ENCODE measurements around the gene NMRK2.

GRCh38 chr19:3919793-3920192, 13.1 kb upstream of the NMRK2 start:
- TF ChIP-seq, protein P1, sequence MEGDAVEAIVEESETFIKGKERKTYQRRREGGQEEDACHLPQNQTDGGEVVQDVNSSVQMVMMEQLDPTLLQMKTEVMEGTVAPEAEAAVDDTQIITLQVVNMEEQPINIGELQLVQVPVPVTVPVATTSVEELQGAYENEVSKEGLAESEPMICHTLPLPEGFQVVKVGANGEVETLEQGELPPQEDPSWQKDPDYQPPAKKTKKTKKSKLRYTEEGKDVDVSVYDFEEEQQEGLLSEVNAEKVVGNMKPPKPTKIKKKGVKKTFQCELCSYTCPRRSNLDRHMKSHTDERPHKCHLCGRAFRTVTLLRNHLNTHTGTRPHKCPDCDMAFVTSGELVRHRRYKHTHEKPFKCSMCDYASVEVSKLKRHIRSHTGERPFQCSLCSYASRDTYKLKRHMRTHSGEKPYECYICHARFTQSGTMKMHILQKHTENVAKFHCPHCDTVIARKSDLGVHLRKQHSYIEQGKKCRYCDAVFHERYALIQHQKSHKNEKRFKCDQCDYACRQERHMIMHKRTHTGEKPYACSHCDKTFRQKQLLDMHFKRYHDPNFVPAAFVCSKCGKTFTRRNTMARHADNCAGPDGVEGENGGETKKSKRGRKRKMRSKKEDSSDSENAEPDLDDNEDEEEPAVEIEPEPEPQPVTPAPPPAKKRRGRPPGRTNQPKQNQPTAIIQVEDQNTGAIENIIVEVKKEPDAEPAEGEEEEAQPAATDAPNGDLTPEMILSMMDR (IDR thresholded peaks at IDR 0.05; ENCODE audit: low read depth, low read length, missing input control): no peak
- no peak for TF ChIP-seq SP1 (IDR thresholded peaks at IDR 0.05)
- TF ChIP-seq ZBTB33 (IDR thresholded peaks at IDR 0.05): no peak
- TF ChIP-seq JUND (IDR thresholded peaks at IDR 0.05): no peak
- TF ChIP-seq, protein P2, sequence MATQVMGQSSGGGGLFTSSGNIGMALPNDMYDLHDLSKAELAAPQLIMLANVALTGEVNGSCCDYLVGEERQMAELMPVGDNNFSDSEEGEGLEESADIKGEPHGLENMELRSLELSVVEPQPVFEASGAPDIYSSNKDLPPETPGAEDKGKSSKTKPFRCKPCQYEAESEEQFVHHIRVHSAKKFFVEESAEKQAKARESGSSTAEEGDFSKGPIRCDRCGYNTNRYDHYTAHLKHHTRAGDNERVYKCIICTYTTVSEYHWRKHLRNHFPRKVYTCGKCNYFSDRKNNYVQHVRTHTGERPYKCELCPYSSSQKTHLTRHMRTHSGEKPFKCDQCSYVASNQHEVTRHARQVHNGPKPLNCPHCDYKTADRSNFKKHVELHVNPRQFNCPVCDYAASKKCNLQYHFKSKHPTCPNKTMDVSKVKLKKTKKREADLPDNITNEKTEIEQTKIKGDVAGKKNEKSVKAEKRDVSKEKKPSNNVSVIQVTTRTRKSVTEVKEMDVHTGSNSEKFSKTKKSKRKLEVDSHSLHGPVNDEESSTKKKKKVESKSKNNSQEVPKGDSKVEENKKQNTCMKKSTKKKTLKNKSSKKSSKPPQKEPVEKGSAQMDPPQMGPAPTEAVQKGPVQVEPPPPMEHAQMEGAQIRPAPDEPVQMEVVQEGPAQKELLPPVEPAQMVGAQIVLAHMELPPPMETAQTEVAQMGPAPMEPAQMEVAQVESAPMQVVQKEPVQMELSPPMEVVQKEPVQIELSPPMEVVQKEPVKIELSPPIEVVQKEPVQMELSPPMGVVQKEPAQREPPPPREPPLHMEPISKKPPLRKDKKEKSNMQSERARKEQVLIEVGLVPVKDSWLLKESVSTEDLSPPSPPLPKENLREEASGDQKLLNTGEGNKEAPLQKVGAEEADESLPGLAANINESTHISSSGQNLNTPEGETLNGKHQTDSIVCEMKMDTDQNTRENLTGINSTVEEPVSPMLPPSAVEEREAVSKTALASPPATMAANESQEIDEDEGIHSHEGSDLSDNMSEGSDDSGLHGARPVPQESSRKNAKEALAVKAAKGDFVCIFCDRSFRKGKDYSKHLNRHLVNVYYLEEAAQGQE (IDR thresholded peaks at IDR 0.05): no peak
- no peak for TF ChIP-seq MAX (IDR thresholded peaks at IDR 0.05)
- TF ChIP-seq TAF1 (conservative IDR thresholded peaks at IDR 0.05): no peak
- TF ChIP-seq RAD21 (IDR thresholded peaks at IDR 0.05): no peak
- no peak for TF ChIP-seq GABPA (IDR thresholded peaks at IDR 0.05 in 1 of 2, conservative IDR thresholded peaks at IDR 0.05 in 1 of 2)
- no peak for TF ChIP-seq YY1 (IDR thresholded peaks at IDR 0.05)
- TF ChIP-seq ATF3 (IDR thresholded peaks at IDR 0.05): no peak
- no peak for TF ChIP-seq RXRA (IDR thresholded peaks at IDR 0.05)
- no peak for TF ChIP-seq EGR1 (IDR thresholded peaks at IDR 0.05; ENCODE audit: low read depth in 2 of 2)
- no peak for TF ChIP-seq HNF4G (IDR thresholded peaks at IDR 0.05)

All from liver (tissue), 3 donors.